ENCODE data around the gene KRT1.
"Not testable (repeated sequence)": the region's sequence is repeated elsewhere in the genome, so short reads cannot be mapped to it uniquely, and the experiment has no call there.

Gene KRT1

GRCh38 chr12:52680363-52680762, at the start of gene KRT1:
KRT1 (minus strand) TSS chr12:52680407; CDS start chr12:52680348, 59 bp downstream.
- DNase-seq: no peak

- no peak for DNase-seq
These were observed 48.9 kb upstream of the KRT1 start for GRCh38 chr12:52729147-52729546.

GRCh38 chr12:52728374-52728773, 48.2 kb upstream of the KRT1 start:
- DNase-seq: no peak

- DNase-seq: no peak
These were observed 46.8 kb upstream of the KRT1 start for GRCh38 chr12:52727037-52727436.

GRCh38 chr12:52726451-52726850, 46.2 kb upstream of the KRT1 start:
- no peak for DNase-seq

GRCh38 chr12:52724384-52724783, 44.2 kb upstream of the KRT1 start:
- no peak for DNase-seq

GRCh38 chr12:52722680-52723079, 42.5 kb upstream of the KRT1 start:
- no peak for DNase-seq

- no peak for DNase-seq
These were observed 41.7 kb upstream of the KRT1 start for GRCh38 chr12:52721838-52722470.

GRCh38 chr12:52720365-52720886, 40.2 kb upstream of the KRT1 start:
- no peak for DNase-seq

- DNase-seq: no peak
These were observed 35.9 kb upstream of the KRT1 start for GRCh38 chr12:52716061-52716460.

- no peak for DNase-seq
These were observed 35.2 kb upstream of the KRT1 start for GRCh38 chr12:52715416-52715815.

- DNase-seq: no peak
These were observed 34.7 kb upstream of the KRT1 start for GRCh38 chr12:52714887-52715281.

GRCh38 chr12:52713960-52714886, 34.0 kb upstream of the KRT1 start:
- peak; percentile 58 for DNase-seq

- not testable (repeated sequence) for DNase-seq
These were observed 31.9 kb upstream of the KRT1 start for GRCh38 chr12:52712122-52712521.

- no peak for DNase-seq
These were observed 30.5 kb upstream of the KRT1 start for GRCh38 chr12:52710730-52711129.

- no peak for DNase-seq
These were observed 27.8 kb upstream of the KRT1 start for GRCh38 chr12:52708010-52708409.

GRCh38 chr12:52704464-52704863, 24.3 kb upstream of the KRT1 start:
- DNase-seq: no peak

GRCh38 chr12:52703878-52704277, 23.7 kb upstream of the KRT1 start:
- DNase-seq: no peak

GRCh38 chr12:52703424-52703823, 23.2 kb upstream of the KRT1 start, which contains the start of gene KRT77:
KRT77 (minus strand) TSS chr12:52703524; CDS start chr12:52703434, 90 bp downstream.
- no peak for DNase-seq

- no peak for DNase-seq
These were observed 22.1 kb upstream of the KRT1 start for GRCh38 chr12:52702338-52702737.

- no peak for DNase-seq
These were observed 21.1 kb upstream of the KRT1 start for GRCh38 chr12:52701281-52701680.

GRCh38 chr12:52699960-52700359, 19.8 kb upstream of the KRT1 start:
- no peak for DNase-seq

- DNase-seq: no peak
These were observed 19.2 kb upstream of the KRT1 start for GRCh38 chr12:52699373-52699772.
